HG02938 (cell line): Measurements from ENCODE around the gene TAF10.

Experiments
- ATAC-seq: cut with Tn5 transposase; IDR thresholded peaks from one replicate; pipeline ENCODE4 v1.9.1; 2021; ENCODE audit warnings: mild to moderate bottlenecking, moderate library complexity; ENCODE audit not compliant: unreplicated experiment

TAF10 gene

DNA sequence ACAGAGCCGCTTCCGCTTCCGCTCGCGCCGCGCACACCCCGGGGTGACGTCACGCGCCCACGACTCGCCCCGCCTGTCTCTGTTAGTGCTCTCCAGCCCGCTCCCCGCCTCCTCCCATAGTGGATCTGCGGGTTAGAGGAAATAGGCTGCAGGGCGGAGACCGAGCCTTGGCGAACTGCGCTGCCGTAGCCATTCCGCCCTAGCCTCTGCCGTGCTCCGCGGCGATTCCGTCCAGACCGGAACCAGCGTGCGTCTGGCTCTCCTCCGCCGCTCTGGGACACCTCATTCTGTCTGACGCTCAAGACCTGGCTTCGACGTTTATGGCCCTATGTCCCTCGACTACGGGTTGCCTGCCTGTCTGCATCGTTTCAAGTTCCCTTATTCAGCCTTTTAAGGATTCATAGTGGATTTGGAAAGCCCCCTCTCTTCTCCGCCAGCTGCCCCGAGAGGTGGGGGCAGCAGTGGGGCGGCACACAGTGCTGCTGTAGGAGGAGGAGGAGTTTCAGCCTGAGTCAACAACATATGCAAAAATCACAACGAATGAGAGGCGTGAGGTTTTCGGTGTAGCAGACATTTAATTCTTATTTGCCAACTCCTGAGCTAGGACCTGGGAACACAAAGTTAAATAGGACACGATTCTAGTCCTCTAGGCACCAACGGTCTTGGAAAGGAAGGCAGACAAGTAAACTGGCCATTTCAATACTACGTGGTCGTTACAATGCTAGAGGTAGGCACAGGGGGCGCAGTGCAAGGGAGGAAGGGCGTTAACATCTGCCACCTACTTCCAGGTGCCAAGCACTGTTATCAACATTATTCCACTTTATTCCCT is at the start of gene TAF10:
TAF10 (minus strand) TSS at position 4 of the 829 bp plus-strand sequence. CDS start 27 bp downstream, outside the sequence.
- peak; percentile 80 for ATAC-seq

DNA sequence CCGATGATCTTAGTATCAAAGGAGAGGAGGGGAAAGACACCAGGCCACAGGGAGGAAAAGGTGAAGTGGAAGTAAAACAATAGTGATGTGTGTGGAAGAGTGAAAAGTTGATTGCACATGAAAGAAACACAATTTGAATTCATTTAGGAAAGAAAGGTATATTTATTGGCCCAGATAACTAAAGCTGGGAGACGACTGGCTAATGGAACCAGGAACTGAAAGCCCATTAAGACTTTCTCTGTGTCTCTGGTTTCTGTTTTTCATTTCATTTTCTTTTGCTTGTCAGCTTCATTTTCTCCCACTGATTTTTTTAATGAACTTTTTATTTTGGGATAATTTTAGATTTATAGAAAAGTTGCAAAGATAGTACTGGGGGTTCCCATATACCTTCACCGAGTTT is 48.7 kb upstream of the TAF10 start:
- ATAC-seq: no peak

GRCh38 chr11:6658647-6659046 is 46.6 kb upstream of the TAF10 start:
- ATAC-seq: no peak

- ATAC-seq: no peak
Observed at GRCh38 chr11:6657346-6657745, 45.3 kb upstream of the TAF10 start.

DNA sequence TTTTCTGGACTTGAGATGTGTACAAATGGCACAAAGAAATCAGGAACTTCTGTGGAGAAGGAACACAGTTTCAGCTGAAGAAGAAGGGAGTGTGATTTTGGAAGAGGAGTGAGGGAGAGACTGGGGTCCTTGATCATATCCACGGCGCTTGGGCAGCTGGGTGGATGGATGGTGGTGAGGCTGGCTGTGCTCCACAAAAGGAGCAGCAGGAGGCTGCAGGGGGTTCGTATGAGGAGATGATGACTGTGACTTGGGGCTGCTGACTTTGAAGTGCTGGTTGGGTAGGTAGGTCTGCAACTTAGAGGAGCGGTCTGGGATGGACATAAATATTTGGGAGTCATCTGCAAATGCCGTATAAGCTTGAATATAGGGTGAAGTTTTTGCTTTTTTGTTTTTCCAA is 44.9 kb upstream of the TAF10 start:
- ATAC-seq: no peak

DNA sequence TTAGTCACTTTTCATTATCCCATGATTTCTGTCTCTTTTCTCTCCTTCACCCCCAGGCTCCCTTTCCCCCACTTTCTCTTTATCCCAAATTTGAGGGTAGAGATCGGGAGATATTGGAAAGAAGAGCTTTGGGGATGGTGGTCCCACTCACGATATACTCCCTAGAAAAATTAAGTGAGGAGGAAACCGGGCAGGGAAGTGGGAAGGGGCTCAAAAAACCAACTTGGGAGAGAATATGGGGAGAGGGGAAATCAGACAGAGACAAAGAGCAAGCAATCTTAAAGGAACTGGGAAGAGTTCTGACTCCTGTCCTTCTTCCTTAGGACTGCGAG is 44.5 kb upstream of the TAF10 start:
- ATAC-seq: no peak

- ATAC-seq: no peak
Observed at GRCh38 chr11:6655790-6656583, 44.0 kb upstream of the TAF10 start, which contains the start of gene DCHS1. DCHS1 (minus strand) TSS chr11:6655809; CDS start chr11:6641613, 14,196 bp downstream.

DNA sequence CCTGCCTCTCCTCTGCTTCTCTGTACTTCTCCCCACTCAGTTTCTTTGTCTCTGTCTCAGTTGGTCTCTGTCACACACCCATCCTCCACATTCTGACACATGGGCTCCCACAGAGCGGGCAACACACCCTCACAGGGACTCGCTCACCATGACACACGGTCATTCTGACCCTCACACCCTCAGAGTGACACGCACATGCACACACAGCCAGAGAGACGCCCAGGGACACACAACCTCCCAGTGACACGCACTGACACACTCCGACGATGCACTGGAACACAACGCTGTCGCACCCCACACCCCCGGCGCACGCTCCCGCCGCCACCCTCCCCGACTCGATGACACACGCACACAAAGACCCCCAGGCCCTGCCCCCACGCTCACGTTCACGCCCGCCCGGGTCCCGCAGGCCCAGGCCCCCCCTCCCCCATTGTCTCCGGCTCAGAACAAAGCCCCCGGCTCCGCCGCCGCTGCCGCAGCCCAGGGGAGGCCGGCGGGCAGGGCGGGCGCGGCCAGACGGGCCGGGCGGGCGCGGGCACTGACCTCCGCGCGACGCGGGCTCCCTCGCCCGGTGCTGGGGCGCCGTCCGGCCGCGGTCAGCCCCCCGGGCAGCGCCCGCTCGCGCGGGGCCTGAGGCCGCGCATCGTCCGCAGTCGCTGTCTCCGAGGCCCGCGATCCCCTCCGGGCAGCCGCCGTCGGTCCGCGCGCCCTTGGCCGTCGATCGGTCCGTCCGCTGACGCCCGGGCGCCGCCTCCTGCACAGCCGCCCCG is 43.2 kb upstream of the TAF10 start:
- no peak for ATAC-seq

- ATAC-seq: no peak
Observed at GRCh38 chr11:6654281-6655019, 42.4 kb upstream of the TAF10 start.

GRCh38 chr11:6653656-6654055 is 41.6 kb upstream of the TAF10 start:
- ATAC-seq: no peak

DNA sequence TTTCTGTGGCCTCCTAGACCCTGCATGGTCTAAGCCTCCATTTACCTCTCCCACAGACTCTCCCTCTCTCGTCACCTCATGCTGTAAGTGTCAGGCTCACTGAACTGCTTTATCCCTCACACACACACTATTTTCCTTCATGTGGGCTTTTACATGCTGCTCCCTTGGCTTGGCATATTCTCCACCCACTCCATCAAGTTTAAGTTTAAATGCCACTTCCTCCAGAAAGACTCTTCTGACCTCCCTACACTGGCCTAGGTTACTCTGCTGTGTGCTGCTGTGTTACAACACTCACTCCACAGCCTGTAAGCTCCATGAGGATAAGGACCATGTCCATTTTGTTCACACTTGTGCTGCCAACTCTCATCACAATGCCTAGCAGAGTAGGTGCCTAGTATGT is 41.1 kb upstream of the TAF10 start:
- ATAC-seq: no peak

DNA sequence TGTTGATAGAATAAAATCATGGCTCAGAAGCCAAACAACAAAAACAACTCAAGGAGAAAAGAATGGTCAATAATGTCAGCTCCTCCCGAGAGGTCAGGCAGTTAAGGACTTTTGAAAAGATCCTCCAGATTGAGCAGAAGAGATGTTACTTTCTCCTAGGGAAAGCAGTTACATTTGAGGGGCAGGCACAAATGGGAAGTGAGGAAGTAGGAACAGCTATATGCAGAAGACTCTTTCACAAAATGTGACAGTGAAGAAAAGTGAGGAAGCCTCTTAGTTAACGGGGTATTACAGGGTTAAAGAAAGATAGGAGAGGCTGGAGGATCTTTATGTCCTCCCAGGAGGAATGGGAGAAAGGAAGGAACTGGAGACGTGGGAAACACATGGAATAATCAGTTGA is 40.2 kb upstream of the TAF10 start:
- no peak for ATAC-seq

DNA sequence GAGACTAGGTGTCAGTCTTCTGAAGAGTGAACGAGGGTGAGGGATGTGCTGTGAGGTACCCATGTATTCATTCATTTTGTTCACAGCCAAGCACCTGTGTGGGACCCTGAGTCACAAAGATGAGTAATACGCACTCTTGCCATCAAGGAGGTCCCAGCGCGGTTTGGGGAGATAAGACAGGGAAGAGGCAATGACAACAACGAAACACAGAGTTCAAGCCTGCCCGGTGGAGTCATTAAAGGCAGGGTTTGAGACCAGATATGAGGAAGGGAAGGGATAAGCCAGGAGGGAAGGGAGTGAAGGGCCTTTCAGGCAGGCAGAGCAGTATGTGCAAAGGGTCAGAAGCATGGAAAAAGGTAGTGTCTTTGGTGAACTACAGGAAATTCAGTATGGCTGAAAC is 39.0 kb upstream of the TAF10 start:
- ATAC-seq: no peak

DNA sequence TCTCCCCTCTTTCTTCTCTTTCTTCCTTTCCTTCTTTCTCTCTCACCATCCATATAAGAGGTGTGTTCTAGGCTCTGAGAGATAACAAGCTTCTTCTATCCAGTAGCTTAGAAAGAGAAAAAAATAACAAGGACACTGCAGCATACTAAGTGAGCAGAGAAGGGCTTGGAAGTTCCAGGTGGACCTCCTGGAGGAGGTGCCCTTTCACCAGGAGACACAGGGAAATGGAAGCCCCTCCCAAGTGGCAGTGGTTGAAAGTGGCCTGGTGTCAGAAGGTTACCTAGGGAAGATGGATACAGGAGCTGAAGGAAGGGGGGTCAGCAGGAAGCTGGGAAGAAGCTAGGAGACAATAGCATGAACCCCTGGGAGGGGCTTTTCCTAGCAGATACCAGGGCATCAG is 38.1 kb upstream of the TAF10 start:
- ATAC-seq: no peak

GRCh38 chr11:6648501-6648900 is 36.5 kb upstream of the TAF10 start:
- no peak for ATAC-seq

DNA sequence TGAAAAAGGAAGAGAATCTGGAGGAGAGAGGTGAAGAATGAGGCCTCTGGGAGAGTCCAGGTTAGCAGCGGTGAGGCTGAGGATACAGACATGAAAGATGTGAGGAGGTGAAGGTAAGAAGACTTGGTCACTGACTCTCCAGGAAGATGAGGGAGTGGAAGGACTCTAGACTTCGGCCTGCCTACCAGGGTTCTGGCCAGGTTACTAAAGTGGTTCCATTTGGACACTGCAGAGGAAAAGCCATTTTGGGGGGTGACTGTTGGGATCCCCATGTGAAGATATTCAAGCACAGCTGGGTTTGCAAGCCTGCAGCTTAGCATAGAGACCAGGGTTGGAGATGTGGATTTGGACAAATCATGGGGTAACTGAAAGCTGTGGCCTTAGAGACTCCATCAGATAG is 35.8 kb upstream of the TAF10 start:
- ATAC-seq: no peak

GRCh38 chr11:6646918-6647679 is 35.1 kb upstream of the TAF10 start:
- ATAC-seq: peak; percentile 96

GRCh38 chr11:6646576-6646917 is 34.5 kb upstream of the TAF10 start:
- ATAC-seq: no peak

- ATAC-seq: no peak
Observed at GRCh38 chr11:6646071-6646470, 34.1 kb upstream of the TAF10 start.

DNA sequence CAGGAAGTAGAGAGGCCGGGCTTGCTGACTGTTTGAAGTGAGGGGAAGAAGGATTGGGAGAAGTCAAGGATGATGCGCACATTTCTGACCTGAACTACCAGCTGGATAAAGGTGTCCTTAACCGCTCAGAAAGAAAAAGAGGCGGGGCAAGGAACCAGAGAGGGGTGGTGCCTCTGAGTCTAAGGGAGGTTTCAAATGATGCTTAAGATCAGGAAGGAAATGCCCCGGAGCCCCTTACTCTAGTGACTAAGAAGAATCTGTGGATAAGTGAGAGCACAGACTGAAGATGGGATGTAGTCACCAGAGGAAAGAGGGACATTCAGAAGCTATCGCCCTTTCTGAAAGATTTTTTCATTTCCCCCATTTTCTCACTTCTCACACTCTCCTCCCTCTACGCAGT is 30.9 kb upstream of the TAF10 start:
- ATAC-seq: no peak
